Lower lobe of right lung (tissue), 2 donors: ENCODE results near the gene AMZ1. TPM values are rescaled to one million over a fixed set of nuclear protein-coding genes. Genes with fewer than 3 reads are reported as not detected.

Experiments
- ATAC-seq, 2 donors: fragments of 200-7000 bp; cut with Tn5 transposase; one replicate each; pipeline ENCODE4 v1.9.1; 2020 to 2022; ENCODE audit warnings: mild to moderate bottlenecking in 2 of 2, moderate library complexity in 2 of 2
- DNase-seq: peaks from one replicate; pipeline ENCODE4 v3.0.0-alpha.2; 2020
- H3K27ac ChIP-seq: fragments of 200-600 bp; one replicate; pipeline ENCODE4 v1.8.0; 2022
- H3K27me3 ChIP-seq: fragments of 200-600 bp; one replicate; pipeline ENCODE4 v1.8.0; 2022; ENCODE audit warnings: low read depth
- H3K36me3 ChIP-seq: fragments of 200-600 bp; one replicate; pipeline ENCODE4 v1.8.0; 2022; ENCODE audit warnings: mild to moderate bottlenecking
- H3K4me1 ChIP-seq: fragments of 200-600 bp; one replicate; pipeline ENCODE4 v1.8.0; 2022
- H3K4me3 ChIP-seq: fragments of 200-600 bp; one replicate; pipeline ENCODE4 v1.8.0; 2022; ENCODE audit warnings: mild to moderate bottlenecking
- H3K9me3 ChIP-seq: fragments of 200-600 bp; one replicate; pipeline ENCODE4 v1.8.0; 2022
- CTCF ChIP-seq: fragments of 200-600 bp; IDR thresholded peaks from one replicate; pipeline ENCODE4 v1.8.0; 2022; ENCODE audit warnings: antibody characterized with exemption, mild to moderate bottlenecking
- intact Hi-C: fragments of 100-400 bp; cut with DNase I; formaldehyde crosslinking; loops from one replicate; pipeline ENCODE4 v1.11.0; 2022
- total RNA-seq: library from RNA; stranded (reverse); fragmentation: NEBNext Ultra II Directional; extraction: Animal tissue kit (Norgen Biotek cat#: 25700); gene quantifications from one replicate; pipeline ENCODE4 v1.2.1, GENCODE V29; 2021
- donor health status: DM: no; HTN: yes; CAD: no; lungs with severe emphysema.

The AMZ1 gene
- total RNA-seq, 1 donor from 2014 or later, result 0.47 TPM

- H3K36me3 ChIP-seq, result no peaks in the 10 kb centered on the region
- peaks cover 11% of the 10 kb centered on the region for H3K4me1 ChIP-seq
- H3K4me3 ChIP-seq, result no peak overlapping the region
- H3K27ac ChIP-seq, result no peak overlapping the region
- ATAC-seq (no peak), DNase-seq (no peak)
- intact Hi-C loops, result no loop called here
- no peak for TF ChIP-seq CTCF
- H3K9me3 ChIP-seq, result no peaks in the 10 kb centered on the region
- H3K27me3 ChIP-seq, result no peaks in the 10 kb centered on the region
These were observed 65.1 kb downstream of the AMZ1 start for GRCh38 chr7:2753148-2753547.

- Histone ChIP-seq H3K9me3 (no peaks in the 10 kb centered on the region), H3K36me3 (no peaks in the 10 kb centered on the region)
These were observed 66.1 kb downstream of the AMZ1 start for GRCh38 chr7:2754086-2754485.

GRCh38 chr7:2754912-2755311 is 66.9 kb downstream of the AMZ1 start:
- no peak for ATAC-seq
- H3K4me3 ChIP-seq, result no peak overlapping the region
- H3K36me3 ChIP-seq, result no peaks in the 10 kb centered on the region
- H3K4me1 ChIP-seq, result peaks cover 28% of the 10 kb centered on the region
- H3K9me3 ChIP-seq, result no peaks in the 10 kb centered on the region
- H3K27ac ChIP-seq, result no peak overlapping the region
- no peaks in the 10 kb centered on the region for H3K27me3 ChIP-seq
- DNase-seq, result no peak
- intact Hi-C loops, result no loop called here
- no peak for TF ChIP-seq CTCF

More at GRCh38 chr7:2754086-2754485, 66.1 kb downstream of the AMZ1 start:
- Histone ChIP-seq H3K27me3 (no peaks in the 10 kb centered on the region), H3K27ac (no peak overlapping the region), H3K4me3 (no peak overlapping the region), H3K4me1 (peaks cover 20% of the 10 kb centered on the region)
- intact Hi-C loops, result no loop called here
- DNase-seq (no peak), ATAC-seq (no peak)
- no peak for TF ChIP-seq CTCF

- Histone ChIP-seq H3K4me1 (peaks cover 34% of the 10 kb centered on the region), H3K36me3 (no peaks in the 10 kb centered on the region), H3K27ac (no peak overlapping the region), H3K9me3 (no peaks in the 10 kb centered on the region), H3K4me3 (no peak overlapping the region), H3K27me3 (no peaks in the 10 kb centered on the region)
- ATAC-seq (no peak), DNase-seq (no peak)
- intact Hi-C loops, result no loop called here
- TF ChIP-seq CTCF, result no peak
These were observed 67.5 kb downstream of the AMZ1 start for GRCh38 chr7:2755531-2755930.

- Histone ChIP-seq H3K27ac (peak overlapping the region; percentile 68), H3K36me3 (no peaks in the 10 kb centered on the region), H3K27me3 (no peaks in the 10 kb centered on the region), H3K9me3 (no peaks in the 10 kb centered on the region), H3K4me1 (peaks cover 51% of the 10 kb centered on the region), H3K4me3 (no peak overlapping the region)
- intact Hi-C loops, result no loop called here
- no peak for ATAC-seq
- TF ChIP-seq CTCF, result no peak
- no peak for DNase-seq
These were observed 69.4 kb downstream of the AMZ1 start for GRCh38 chr7:2757361-2757903.
